ENCODE results near the gene ZSWIM6.
A peak's percentile ranks its signal among the peaks of the same experiment; 100 is the strongest.

The ZSWIM6 gene

GRCh38 chr5:61472172-61472958, 140.3 kb downstream of the ZSWIM6 start:
- no peak for DNase-seq

DNA sequence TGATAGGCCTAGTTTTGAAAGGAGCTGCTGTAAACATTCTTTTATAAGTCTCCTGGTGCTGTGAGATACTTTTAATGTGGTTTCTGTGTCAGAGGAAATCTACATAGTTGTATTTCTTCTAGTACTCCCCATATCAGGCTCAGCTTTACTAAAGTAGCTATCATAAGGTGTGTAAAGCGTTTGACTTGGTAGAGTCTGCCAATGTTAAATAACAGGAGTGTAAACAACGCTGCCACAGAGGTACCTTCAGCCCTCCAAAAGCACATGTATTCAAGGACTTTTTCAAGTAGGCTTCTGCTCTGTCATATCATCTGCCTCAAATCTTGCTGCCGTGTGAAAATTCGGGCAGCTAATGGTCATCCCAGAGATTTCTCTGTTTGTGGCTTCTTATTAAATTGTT, 142.7 kb downstream of the ZSWIM6 start:
- DNase-seq: no peak

- no peak for DNase-seq
Observed at GRCh38 chr5:61477788-61478187, 145.7 kb downstream of the ZSWIM6 start.

DNA sequence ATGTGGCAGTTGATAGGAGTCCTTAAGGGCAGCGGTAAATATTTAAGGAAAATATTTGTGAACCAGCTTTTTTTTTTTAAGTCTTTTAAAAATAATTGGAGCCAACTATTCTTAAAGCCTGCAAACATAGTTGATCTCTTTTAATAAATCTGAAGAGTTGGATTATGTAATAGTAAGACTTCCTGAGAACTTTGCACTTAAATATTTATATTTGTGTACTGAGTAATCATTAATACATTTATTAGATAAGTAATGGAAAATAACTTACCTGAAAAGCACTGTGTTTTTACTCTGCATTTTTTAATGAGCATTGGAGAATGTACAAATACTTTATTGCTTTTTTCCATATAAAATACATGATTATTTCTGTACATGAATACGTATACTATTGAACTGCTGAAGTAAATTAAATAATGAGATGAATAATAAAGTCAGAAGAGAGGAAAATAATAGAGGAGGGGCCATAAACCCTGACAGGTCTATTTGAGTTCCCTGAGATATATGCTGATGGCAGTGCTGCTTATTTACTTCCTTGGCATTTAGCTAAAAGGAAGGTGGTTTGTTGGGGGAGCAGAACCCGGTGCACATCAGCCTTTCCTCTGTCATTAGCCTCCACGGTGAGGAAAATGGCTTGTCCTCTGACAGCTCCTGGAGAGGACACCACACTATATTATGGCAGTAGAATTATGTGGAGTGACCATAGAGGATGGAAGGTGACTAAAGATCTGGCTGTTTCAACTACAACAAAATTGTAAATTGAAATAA, 148.0 kb downstream of the ZSWIM6 start:
- no peak for DNase-seq

- DNase-seq: no peak
Observed at GRCh38 chr5:61482980-61483379, 150.9 kb downstream of the ZSWIM6 start.

- no peak for DNase-seq
Observed at GRCh38 chr5:61486476-61486875, 154.4 kb downstream of the ZSWIM6 start.

- DNase-seq: no peak
Observed at GRCh38 chr5:61489574-61489973, 157.5 kb downstream of the ZSWIM6 start.

DNA sequence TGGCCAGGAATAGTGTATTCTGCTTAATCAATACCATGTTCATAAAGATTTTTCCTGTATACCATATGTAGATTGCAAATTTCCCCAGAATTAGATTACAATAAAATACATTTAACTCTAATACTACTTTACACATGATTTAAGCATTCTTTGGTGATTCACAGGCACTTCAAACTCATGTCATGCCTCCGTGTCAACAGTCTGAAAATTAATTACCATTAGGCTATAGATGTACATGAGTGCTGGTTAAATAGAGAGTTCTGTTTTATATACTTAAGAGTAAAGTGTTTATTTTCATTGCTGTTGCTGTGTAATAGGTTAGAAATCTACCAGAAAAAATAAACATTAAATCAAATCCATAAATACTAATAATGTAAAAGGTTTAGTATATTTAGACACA, 159.8 kb downstream of the ZSWIM6 start:
- DNase-seq: no peak

DNA sequence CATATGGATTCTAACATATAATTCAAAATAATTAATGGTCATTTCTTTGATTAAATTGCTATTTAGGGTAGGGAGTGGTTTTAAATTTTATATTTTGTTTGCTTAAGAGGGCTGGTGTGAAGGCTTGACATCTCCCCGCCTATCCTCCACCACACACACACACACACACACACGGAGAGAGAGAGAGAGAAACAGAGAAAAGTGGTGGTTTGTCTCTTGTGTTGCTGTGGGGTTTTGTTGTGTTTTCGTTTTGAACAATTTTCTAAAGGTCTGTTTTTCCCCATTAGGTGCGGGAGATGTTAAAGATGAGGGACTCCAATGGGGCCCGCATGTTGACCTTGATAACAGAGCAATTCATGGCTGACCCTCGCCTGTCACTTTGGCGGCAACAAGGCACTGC, 161.9 kb downstream of the ZSWIM6 start:
- DNase-seq: no peak

- peak in 26 of 56 donors; percentile 2 to 65 (median 19) for DNase-seq
Observed at GRCh38 chr5:61496446-61496845, 164.4 kb downstream of the ZSWIM6 start.

GRCh38 chr5:61496860-61497259, 164.8 kb downstream of the ZSWIM6 start:
- peak in 2 of 56 donors; percentile 17 to 27 for DNase-seq

- peak in 25 of 56 donors; percentile 1 to 77 (median 28) for DNase-seq
Observed at GRCh38 chr5:61498121-61498520, 166.1 kb downstream of the ZSWIM6 start.

GRCh38 chr5:61501971-61502370, 169.9 kb downstream of the ZSWIM6 start:
- no peak for DNase-seq

DNA sequence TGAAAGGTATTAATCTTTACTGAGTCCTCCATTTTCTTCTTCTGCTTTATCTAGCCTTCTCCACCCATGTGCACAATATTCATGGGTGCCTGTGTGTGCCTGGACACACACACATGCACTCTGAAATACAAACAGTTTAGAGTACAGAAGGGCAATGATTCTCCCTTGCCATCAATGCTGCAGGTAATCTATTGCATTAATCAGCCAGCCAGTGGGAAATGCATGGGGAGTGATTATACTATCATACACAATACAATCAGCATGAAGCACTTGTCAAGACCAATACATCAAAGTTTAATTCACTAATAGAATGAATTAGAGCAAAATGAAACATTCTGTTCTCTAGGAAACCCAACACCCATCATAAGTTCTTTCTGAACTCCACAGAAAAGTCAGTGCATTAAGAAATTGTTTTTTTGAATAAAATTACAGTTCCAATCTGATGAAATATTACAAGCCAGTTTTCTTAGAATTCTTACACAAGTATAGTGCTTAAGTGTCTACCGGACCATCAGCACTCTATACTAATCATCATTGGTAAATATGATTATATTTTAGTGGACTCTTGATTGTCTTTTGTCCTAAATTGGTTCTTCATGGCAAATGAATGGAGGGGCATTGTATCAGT, 172.2 kb downstream of the ZSWIM6 start:
- DNase-seq: no peak

GRCh38 chr5:61505281-61505680, 173.2 kb downstream of the ZSWIM6 start:
- DNase-seq: no peak

DNA sequence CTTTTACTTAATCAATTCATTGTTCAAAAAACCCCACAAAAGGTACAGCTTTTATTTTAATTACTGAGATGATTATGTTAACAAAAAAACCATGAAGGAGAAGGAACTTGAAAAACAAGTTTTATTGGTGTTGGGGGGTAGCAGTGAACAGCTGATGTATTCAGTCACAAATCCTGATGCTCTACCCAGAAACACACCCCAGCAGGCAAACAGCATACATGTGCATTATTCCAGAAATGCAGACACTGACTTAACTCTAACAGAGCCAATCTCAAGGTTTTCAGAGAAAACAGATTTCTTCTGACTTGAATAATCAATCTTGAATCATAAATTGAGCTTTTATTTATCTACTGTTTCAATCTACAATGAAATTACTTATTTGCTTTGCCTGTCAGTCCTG, 175.2 kb downstream of the ZSWIM6 start:
- no peak for DNase-seq

GRCh38 chr5:61516946-61517345, 184.9 kb downstream of the ZSWIM6 start:
- no peak for DNase-seq

DNA sequence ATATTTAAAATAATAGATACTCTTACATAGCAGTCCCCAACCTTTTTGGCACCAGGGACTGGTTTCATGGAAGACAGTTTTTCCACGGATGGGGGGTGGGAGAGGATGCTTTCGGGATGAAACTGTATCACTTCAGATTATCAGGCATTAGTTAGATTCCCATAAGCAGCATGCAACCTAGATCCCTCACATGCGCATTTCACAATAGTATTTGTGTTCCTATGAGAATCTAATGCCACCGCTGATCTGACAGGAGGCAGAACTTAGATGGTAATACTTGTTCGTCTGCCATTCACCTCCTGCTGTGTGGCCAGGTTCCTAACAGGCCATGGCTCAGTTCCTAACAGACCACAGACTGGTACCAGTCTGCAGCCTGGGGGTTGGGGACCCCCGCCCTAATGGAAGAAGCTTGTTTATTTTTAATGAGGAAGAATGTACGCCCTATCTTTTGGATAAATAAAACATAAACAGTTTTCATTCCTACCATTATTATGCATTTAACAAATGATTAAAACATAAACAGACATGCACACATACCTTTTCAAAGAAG, 187.7 kb downstream of the ZSWIM6 start:
- DNase-seq: no peak

- no peak for DNase-seq
Observed at GRCh38 chr5:61523073-61523472, 191.0 kb downstream of the ZSWIM6 start.

DNA sequence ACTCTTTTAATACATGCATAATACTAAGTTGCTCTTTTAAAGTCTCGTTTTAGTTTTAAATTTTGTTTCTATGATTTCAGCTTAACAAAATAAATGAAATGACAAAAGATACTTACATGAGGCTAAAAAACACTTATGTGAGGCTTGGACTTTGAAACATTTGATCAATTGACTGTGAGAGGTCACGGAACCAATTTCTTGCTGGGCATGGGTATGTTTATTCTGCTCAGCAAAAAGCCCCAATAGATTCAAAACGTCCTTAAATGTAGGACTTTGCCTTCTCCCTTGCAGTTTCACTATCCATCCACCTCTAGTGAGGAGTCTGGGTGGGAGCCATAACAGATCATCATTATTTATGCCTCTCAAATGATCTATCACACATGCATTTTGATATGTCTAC, 191.9 kb downstream of the ZSWIM6 start:
- DNase-seq: no peak

- peak in 3 of 56 donors; percentile 2 to 21 (median 13) for DNase-seq
Observed at GRCh38 chr5:61525512-61526206, 193.6 kb downstream of the ZSWIM6 start.

DNA sequence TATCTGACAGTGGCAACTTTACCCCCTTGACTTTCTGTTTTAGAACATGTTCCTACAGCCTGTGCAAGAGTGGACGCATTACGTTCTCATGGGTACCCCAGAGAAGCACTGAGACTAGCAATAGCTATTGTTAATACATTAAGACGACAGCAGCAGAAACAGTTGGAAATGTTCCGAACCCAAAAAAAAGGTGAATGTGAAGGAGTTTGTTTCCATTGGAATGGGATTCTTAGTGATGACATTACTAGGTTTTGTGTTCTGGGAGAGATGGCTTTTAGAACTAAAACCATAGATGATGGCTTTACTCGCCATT, 194.1 kb downstream of the ZSWIM6 start:
- DNase-seq: no peak

Measured in nucleus accumbens (tissue), 56 donors.